NCI-H2107 treated with DMSO at 0.1 percent for 48 hours (cell line): ENCODE measurements around the gene JADE2.

Experiments
- DNase-seq: peaks from one replicate; lab custom pipeline; 2025; ENCODE audit not compliant: unreplicated experiment; lab: John Stamatoyannopoulos, UW

The JADE2 gene

DNA sequence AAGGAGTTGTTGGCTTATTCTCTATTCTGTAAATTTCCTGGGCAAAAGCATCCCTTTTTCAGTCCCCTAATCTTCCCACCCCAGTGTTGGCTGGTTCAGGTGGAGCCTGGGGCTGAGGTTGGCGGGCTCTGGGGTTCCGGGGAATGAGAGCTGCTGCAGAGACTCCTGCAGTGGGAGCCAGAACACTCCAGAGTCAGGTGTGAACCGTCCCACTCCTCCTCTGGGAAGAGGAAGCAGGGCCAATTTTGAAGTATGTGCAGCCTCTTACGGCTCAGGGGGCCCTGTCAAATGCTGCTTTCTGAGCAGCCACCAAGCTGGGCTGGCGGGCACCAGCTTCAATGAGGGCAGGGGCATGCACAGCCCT lies 42.8 kb downstream of the JADE2 start:
- no peak for DNase-seq

DNA sequence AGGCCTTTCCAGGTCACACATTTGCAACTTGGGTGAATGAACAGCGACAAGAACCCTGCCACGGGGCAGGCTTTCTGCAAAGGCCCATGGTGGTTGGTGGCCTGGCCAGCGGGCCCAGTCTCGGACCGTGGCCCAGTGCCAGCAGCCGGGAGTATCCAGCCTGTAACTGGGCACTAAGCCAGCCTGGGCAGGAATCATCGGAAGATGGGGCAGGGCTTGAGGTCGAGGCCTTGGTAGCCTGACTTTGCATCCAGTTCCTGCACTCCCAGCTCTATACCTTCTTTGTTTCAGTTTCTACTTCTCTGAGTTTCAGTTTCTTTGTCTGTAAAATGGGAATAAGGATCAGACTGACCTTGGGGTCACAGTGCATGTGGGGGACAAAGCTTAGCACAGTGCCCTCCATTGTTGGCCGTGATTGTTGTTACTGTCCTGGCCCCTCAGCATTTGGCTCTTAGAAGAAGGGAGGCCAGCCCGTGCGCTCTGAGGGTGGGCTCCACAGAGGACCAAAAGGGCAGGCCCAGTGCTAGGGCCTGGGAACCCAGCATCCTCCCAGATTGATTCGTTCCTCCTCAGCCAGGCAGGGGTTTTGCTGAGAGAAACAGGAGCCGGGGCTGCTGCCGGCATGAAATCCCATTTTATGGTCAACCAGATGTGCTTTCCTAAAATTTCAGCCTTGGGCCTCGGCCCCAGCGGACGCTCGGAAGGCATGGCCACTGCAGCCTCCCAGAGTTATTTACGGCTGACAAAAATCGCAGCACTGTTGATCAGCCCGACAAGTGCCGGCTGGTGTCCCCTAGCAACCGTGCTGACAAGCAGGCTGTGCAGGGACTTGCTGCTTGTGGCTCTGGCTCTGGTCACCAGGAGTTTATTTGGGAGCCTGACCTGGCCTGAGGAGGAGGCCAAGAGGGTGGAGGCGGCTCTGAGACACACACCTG lies 43.6 kb downstream of the JADE2 start:
- DNase-seq = no peak

DNA sequence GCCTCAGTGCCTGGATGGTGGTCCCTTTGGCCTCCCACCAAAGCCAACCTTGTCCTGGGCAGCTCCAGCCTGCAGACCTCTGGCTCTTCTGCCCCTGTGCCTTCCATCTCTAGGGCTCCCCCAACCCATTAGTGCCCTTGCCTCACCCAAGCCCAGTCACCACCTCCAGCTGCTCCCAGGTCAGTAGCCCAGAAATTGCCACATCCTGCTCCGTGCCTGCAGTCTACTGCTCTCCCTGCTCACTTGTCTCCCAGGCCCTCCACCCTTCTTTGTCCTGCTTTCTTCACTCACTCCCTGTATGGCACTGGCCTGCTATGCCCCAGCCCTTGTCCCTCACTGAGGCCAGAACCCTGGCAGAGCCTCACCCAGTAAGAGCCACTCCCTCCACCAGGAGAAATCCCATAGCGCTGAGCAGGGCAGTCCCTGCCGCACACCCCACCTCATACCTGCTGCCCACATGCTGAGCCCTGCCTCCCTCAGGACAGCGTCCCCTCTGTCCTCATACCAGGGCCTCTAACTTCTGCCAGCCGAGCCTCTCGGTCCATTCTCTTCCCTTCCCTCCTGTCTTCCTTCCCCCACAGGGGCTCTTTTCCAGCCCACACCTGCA lies 44.4 kb downstream of the JADE2 start:
- no peak for DNase-seq

DNA sequence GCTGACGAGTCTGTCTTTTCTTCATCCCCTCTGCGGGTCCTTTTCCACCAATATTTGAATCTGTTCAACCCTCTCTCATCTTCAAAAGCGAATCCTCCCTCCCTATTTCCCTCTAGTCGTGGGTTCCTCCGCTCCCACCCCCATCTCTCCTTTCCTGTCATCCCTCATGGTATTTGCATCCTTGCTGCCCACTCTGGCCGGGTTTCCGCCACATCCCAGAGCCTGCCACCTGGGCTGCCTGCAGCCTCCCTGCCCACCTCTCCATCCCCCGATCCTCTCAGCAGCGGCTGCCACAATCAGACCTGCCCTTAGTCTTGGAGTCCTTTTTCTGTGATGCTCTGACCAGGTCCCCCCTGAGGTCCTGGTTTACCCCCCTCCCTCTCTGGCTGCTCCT lies 44.9 kb downstream of the JADE2 start:
- DNase-seq = no peak

DNA sequence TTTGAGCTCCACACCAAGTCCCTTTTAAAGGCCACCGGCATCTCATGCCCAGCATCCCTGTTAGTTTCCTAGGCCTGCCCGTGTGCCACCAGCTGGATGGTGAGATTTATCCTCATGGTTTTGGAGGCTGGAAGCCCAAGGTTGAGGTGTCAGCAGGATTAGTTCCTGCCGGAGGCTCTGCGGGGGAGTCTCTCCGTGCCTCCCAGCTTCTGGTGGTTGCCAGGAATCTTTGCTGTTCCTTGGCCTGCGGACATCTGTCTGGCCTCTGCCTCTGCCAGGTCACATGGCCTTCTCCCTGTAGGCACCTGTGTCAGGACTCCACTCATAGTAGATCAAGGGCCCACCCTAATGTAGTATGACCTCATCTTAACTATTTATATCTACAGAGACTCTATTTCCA lies 45.4 kb downstream of the JADE2 start:
- DNase-seq = no peak

DNA sequence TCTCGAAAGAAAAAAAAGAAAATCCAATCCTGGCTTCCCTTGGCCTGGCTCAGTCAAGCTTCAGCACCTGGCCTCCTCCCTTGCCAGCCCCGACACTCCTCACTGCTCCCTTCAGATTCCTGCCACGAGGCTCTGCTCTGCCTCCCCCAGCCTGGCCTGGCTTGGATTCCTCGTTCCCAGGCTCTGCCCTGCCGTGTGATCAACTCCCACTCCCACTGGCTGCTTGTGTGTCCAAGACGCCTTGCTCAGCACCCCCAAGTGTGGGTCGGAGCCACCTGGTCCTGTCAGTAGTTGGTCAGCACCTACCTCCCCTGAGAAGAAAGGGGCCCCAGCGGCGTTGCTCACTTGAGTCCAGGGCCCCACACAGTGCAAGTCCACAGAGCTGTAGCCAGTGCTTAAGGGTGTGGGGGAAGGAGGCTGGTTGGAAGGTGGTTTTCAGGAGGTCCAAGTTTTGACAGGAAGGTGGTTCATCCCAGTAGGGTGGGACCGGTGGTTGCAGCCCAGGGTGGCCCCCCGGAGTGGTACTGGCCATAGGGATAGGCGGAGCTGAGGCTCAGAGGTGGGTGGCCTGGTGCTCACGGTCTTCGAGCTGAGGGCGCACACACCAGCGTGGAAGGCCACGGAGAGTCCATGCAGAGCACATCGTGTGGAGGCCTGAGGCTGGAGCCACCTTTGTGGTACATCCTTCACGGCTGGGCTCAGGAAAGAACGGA lies 46.4 kb downstream of the JADE2 start:
- DNase-seq = no peak

DNA sequence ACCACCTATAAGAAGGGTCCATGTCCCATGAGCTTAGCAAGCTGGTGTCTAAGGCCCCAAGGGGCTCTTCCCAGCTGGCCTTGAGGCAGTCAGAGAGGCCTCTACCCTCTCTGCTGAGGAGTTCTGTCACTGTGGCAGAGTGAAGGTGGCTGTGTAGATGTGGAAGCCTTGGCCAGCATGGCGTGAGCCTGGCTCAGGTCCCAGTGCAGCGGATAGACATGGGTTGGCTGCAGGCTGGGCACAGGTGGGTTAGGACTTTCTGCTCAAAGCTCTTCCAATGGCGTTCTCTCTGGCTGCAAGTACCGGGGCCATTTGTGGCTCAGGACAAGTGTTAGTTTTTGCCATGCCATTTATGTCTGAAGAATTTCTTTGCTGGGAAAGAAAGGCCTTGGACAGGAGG lies 47.3 kb downstream of the JADE2 start:
- DNase-seq = no peak

DNA sequence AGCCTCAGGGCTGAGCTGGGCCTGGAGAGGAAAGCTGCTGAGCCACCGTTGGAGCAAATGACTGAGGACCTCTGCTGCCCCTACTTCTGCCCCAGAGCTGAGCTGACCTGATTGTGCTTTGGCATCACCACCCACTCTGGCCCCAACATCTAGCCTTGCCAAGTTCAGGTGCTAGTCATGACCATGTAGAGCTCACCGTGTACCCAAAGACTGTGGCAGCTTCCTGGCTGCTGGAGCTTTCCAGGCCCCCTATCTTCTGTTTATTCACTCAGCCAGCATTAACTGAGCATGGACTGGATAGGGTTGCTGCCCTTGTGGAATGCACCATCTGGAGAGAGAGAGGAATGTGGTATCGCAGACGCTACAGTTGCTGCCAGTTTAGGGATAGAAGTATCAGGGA lies 49.1 kb downstream of the JADE2 start:
- DNase-seq = no peak

DNA sequence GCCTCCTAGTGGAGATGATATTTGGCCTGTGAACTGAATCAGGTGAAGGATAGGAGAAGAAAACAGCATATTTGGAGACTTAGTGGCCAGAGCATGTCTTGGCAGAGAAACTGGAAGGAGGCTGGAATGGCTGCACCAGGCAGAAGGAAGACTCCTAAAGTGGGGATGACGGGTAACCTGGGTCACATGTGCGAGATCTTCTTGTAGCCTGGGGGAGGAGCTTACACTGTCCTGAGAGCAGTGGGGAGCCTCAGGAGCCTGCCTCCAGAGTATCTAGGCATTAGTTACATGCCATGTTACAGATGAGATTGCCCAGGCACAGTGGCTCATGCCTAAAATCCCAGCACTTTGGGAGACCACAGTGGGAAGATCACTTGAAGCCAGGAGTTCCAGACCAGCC lies 49.8 kb downstream of the JADE2 start:
- DNase-seq = no peak

DNA sequence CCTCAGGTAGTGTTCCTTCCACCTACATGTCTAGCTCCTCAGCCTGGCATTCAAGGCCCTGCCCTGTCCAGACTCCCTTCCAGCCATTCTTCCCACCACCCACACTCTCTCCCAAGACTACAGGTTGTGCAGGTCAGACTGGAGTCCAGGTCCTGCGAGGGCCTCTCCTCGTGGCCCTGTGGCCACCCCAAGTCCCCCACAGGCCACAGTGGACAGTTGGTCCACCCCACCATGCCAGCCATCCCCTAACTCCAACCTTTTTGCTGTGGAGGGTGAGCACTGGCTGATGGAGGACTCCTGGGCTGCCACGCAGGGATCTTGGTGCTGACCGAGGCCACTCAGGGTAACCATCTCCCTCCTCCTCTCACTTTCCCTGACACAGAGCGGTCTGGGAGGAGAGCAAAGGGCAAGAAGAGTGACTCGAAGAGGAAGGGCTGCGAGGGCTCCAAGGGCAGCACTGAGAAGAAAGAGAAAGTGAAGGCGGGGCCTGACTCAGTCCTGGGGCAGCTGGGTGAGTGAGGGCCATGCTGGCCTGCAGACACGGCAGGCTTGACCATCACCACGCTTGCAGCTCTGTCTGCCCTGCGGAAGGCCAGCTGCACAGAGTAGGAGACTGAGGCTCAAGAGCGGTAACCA lies 51.0 kb downstream of the JADE2 start:
- DNase-seq = no peak

DNA sequence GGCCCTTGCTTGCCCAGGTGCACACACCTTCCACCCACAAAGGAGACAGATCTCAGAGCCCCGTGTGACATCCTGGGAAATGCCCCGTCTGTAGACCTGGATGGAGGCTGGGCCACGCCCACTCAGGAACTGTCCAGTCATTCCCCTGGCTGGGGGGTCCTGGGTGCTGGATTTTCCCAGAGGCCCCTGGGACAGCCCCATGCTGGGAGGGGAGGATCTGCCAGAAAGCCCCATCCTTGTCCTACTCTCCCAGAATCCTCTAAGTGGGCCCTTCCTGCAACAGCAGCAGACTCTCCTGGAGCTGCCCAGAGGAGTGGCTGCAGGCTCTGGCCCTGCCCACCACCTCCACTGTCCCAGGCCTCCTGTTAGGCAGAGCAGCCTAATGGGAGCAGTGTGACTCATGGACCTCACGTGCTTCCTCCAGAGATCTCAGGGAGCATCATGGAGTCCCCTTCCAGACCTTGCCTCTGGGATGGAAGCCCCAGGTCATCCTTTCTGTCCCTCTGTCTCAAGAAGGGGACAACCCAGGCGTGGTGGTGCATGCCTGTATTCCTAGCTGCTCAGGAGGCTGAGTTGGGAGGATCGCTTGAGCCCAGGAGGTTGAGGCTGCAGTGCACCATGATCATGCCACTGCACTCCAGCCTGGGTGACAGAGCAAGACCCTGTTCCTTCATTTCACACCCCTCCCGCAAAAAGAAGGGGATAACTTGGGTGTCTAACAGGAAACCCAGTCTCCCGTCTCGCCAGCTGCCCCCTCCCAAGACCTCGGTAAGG lies 51.7 kb downstream of the JADE2 start:
- DNase-seq = no peak

DNA sequence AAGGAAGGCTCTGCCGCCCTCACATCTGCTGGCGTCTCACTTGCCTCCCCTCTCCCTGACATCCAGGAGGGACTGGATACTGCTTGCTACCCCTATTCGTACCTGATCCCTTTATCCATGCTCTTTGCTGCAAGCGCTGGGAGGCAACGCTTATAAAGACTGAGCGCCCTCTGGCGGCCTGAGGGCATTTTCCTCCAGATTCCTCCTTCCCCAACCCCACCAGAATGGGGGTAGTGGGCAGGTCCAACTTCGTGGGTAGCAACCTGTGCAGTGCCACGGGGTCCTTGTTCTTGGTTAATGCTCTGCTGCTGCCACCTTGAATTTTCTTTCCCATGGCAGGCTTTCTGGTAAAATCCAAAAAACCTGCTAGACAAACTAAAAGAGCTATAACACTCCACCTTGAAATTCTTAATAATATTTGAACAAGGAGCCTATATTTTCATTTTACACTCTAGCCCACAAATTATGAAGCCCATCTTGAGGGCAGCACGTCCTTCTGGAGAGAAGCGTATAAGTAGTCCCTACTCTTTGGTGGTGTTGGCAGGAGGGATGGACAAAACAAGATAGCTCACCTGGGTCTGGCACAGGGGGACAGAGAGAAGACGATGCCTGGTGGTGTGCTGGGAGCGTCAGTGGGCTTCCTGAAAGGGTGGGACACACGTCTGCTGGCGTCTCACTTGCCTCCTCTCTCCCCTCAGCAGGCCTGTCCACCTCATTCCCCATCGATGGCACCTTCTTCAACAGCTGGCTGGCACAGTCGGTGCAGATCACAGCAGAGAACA lies 52.5 kb downstream of the JADE2 start:
- DNase-seq = peak; percentile 29

DNA sequence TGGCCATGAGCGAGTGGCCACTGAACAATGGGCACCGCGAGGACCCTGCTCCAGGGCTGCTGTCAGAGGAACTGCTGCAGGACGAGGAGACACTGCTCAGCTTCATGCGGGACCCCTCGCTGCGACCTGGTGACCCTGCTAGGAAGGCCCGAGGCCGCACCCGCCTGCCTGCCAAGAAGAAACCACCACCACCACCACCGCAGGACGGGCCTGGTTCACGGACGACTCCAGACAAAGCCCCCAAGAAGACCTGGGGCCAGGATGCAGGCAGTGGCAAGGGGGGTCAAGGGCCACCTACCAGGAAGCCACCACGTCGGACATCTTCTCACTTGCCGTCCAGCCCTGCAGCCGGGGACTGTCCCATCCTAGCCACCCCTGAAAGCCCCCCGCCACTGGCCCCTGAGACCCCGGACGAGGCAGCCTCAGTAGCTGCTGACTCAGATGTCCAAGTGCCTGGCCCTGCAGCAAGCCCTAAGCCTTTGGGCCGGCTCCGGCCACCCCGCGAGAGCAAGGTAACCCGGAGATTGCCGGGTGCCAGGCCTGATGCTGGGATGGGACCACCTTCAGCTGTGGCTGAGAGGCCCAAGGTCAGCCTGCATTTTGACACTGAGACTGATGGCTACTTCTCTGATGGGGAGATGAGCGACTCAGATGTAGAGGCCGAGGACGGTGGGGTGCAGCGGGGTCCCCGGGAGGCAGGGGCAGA lies 53.3 kb downstream of the JADE2 start:
- no peak for DNase-seq

DNA sequence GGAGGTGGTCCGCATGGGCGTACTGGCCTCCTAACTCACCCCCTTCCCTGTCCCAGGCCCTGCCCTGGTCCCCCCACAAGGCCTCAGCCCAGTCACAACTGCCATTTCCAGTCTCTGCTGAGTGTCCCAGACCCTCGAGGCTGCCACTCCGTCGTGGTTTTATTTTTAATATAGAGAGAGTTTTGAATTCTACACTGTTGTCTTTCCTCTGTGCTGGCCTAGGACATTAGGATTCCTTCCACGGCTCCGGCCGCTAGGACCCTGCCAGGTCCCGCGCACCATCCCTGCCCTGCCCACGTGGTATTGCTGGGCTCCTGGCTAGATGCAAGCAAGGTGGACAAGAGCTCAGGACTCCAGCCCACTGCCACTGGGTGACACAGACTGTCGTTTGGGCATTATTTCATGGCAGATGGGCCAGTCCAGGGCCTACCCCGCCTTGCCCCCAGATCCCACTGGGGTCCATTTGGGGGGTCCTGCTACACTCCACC lies 53.9 kb downstream of the JADE2 start:
- no peak for DNase-seq

DNA sequence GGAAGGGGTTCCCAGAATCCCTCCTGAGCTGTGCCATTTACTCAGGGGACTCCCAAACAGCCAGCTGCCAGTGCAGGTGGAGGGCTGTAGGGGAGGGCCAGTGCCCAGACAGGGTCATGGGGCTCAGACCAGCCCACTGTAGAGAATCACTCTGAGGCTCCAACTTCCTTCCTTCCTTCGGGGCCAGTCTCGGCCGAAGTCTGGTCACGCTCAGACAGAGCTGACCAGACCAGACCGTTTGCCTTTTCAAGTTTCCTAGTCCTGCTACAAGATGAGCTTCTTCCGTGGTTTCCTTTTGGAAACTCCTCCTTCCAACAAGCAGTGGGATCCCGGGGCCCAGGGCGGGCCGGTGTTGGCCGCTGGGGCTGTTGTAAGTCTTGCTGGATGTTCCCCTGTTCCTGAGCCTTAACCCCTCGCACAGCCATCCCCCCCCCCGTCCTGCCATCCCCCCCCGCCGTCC lies 54.6 kb downstream of the JADE2 start:
- DNase-seq = no peak

DNA sequence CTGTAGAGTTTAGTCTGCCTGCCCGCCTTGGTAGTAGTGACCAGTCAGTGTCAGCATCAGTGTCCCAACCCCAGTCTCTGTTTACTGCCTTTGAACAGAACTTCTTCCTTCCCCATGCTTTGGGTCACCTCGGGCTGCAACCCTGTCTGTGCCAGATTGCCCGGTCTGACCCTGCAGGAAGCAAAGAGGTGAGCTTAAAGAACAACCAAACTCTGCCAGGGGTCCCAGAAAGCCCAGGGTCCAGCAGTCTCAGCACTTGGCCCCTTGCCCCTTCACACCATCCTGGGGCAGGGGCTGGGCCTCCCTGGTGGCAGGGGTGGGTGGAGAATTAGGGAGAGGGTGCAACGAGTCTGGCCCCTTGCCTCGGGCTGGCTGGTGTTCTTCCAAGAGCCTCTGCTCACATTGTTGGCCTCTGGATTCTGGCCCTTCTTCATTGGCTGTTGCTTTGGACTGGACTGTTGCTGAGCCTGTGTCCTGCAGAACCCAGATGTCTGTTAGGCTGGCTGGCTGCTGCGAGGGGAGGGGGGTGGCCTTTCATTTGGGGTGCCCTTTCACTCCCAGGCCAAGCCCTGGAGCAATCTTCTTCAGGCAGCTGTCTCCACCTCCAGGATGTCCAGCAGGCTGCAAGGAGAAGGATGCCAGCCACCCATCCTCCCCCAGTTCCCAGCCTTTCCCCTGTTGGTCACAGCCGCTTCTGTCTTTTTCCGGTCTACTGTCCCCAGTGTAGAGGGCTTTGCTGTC lies 55.9 kb downstream of the JADE2 start:
- DNase-seq = no peak

DNA sequence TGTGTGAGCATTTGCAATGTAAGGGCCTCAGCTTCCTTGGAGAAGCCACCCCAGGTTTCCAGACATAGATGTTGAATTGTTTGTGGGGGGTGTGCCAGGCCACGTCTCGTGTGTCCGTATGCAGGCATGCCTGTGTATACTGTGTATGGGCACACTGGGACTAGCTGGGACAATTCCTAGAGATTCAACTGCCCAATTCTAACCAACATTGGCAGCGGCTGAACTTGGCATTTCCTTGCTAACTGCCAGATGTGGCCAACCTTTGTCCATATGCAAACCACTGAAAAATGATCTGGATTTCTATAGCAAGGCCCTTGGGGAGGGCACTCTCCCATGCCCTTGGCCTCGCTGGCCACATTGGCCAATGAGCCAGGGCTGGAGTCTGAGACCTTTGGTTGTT lies 56.8 kb downstream of the JADE2 start:
- DNase-seq = no peak

DNA sequence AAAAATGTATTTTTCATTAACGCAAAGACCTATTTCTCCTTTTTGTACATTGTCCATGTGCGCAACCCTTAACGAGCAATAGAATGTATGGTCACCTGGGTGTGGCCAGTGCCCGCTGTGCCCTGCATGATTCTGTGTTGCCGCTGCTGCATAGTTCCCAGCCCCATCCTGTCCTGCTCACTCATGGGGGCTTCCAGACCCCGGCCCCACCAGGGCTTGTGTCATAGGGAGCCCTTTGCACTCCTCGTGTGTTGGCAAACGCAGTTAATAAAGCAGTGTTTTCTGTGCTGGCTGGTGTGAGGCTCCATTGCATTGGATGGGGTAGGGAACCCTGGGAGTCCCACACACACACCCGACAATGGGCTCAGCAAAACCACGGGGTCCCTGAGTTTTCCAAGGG lies 57.5 kb downstream of the JADE2 start:
- DNase-seq = no peak

DNA sequence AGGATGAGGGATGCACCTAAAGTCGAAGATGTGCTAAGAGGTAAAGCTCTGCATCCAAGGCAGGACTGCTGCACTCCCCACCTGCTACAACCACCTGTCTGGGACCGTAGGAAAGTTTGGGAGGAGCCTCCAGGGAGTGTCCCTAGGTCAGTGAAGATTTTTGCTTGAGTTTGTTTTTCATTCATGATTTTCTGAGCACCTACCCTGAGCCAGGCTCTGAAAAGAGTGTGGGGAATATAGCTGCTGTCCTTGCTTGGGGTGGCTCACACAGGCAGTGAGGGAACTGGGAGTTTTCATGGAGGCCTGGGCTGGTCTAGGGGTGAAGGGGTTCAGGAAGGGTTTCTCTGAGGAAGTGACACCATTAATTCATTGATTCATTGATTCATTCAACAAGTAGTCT lies 58.3 kb downstream of the JADE2 start:
- no peak for DNase-seq
